Prostate gland (tissue), 2 donors: ENCODE results near the gene GRID2. TPM values are rescaled to one million over a fixed set of nuclear protein-coding genes. Genes with fewer than 3 reads are reported as not detected.

Source experiments
- DNase-seq: peaks from one replicate; pipeline ENCODE4 v3.0.0-alpha.2; 2019; ENCODE audit warnings: low spot score
- H3K27ac ChIP-seq, 2 donors: fragments of 200-600 bp; sonication (generic); 2 replicates each; pipeline ENCODE4 v1.5.1; 2017 to 2019
- H3K27me3 ChIP-seq: fragments of 200-600 bp; sonication (generic); replicated peaks from 2 replicates; pipeline ENCODE4 v1.5.1; 2019; ENCODE audit not compliant: insufficient read depth
- H3K36me3 ChIP-seq, 2 donors: fragments of 200-600 bp; sonication (generic); 1 replicate in 1 of 2; 2 replicates in 1 of 2; pipeline versions ENCODE4 v1.5.1 to v1.8.1; 2017 to 2019
- H3K4me1 ChIP-seq: fragments of 200-600 bp; sonication (generic); replicated peaks from 2 replicates; pipeline ENCODE4 v1.5.1; 2019
- H3K4me3 ChIP-seq, 2 donors: fragments of 200-600 bp; sonication (generic); 2 replicates each; pipeline ENCODE4 v1.5.1; 2017 to 2019
- H3K9me3 ChIP-seq: fragments of 200-600 bp; sonication (generic); 2 replicates; pipeline ENCODE4 v1.5.1; 2017
- POLR2A ChIP-seq: fragments of 450-650 bp; IDR thresholded peaks from one replicate; pipeline ENCODE4 v1.6.1; 2016; ENCODE audit warnings: antibody characterized with exemption, mild to moderate bottlenecking
- POLR2AphosphoS5 ChIP-seq: sonication (generic); formaldehyde crosslinking; IDR thresholded peaks from one replicate; pipeline ENCODE4 v1.6.1; 2017; ENCODE audit warnings: antibody characterized with exemption
- WGBS: methylation state at CpG from one replicate; pipeline ENCODE4 v1.1.5; 2018; 5-methylcytosine and 5-hydroxymethylcytosine counted together
- intact Hi-C: fragments of 100-400 bp; cut with DNase I; formaldehyde crosslinking; loops from one replicate; pipeline ENCODE4 v1.14.2; 2022
- total RNA-seq, 2 donors: library from RNA; depleted of rRNA; stranded (reverse); fragments of >200 nt; gene quantifications; one replicate each; pipeline ENCODE4 v1.1.0, GENCODE V29; 2016
- TF ChIP-seq, protein P1 (sequence below), 4 experiments: fragments of 200-600 bp in 2 of 4; fragments of 450-650 bp in 2 of 4; sonication (generic) in 2 of 4; IDR thresholded peaks; 1 replicate in 3 of 4; 2 replicates in 1 of 4; pipeline ENCODE4 v1.5.1; 2016 to 2019; ENCODE audit warnings: antibody characterized with exemption in 4 of 4, mild to moderate bottlenecking in 2 of 4, moderate library complexity in 2 of 4

The GRID2 gene
- total RNA-seq, 2 donors from 2014 or later = 0.09 to 11.0 TPM

DNA sequence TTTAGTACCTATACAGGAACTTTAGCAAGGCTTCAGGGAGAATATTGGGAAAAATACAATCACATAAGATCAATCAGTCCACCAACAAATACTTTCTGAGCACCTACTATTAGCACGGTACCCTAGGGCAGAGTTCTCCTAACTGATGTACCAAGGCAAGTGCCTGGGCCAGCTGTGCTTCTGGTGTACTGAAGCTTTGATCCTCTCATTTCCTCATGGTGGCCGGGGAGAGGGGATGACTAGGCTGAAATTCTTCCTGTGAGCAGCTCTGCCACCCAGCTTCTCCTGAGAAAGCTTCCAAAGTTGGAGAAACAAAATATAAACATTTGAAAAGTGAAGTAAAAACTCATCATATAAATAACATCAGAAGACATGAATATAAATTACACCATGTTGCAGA is 1475.5 kb downstream of the GRID2 start:
- intact Hi-C loops = no loop called here
- no peak for DNase-seq
- WGBS = 79% methylated on average over 2 of the region's 2 CpGs

DNA sequence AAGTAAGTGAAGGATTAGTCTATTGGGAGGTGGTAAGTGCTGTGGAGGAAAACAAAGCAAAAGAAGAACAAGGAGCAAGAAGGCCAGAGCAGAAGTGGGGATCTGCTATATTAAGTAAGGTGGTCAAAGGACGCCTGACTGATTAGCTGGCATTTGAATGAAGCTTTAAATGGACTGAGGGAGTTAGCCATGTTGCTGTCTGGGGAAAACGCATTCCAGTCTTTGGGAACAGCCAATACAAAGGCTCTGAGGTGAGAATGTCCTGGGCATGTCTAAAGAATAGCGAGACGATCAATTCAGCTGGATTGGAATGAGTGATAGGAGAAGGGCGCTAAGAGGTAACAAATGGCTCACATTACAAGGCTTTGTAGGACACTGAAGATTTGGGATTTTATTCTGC is 1476.3 kb downstream of the GRID2 start:
- intact Hi-C loops = no loop called here
- Histone ChIP-seq H3K4me1 (no peaks in the 10 kb centered on the region), H3K27ac (no peak overlapping the region), H3K4me3 (no peak overlapping the region), H3K36me3 (no peaks in the 10 kb centered on the region), H3K27me3 (no peaks in the 10 kb centered on the region), H3K9me3 (no peaks in the 10 kb centered on the region)
- TF ChIP-seq, protein P1, sequence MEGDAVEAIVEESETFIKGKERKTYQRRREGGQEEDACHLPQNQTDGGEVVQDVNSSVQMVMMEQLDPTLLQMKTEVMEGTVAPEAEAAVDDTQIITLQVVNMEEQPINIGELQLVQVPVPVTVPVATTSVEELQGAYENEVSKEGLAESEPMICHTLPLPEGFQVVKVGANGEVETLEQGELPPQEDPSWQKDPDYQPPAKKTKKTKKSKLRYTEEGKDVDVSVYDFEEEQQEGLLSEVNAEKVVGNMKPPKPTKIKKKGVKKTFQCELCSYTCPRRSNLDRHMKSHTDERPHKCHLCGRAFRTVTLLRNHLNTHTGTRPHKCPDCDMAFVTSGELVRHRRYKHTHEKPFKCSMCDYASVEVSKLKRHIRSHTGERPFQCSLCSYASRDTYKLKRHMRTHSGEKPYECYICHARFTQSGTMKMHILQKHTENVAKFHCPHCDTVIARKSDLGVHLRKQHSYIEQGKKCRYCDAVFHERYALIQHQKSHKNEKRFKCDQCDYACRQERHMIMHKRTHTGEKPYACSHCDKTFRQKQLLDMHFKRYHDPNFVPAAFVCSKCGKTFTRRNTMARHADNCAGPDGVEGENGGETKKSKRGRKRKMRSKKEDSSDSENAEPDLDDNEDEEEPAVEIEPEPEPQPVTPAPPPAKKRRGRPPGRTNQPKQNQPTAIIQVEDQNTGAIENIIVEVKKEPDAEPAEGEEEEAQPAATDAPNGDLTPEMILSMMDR (IDR thresholded peaks at IDR 0.05) = no peak
- no peak for TF ChIP-seq POLR2A
- no peak for DNase-seq
- WGBS = 90% methylated on average over 5 of the region's 5 CpGs

More for the DNA sequence above, 1475.5 kb downstream of the GRID2 start:
- TF ChIP-seq POLR2A = no peak
- no peak for TF ChIP-seq POLR2AphosphoS5
- TF ChIP-seq, protein P1 (IDR thresholded peaks at IDR 0.05) = no peak
- Histone ChIP-seq H3K27me3 (no peaks in the 10 kb centered on the region), H3K4me3 (no peak overlapping the region), H3K27ac (no peak overlapping the region), H3K9me3 (no peaks in the 10 kb centered on the region), H3K36me3 (no peaks in the 10 kb centered on the region), H3K4me1 (no peaks in the 10 kb centered on the region)

DNA sequence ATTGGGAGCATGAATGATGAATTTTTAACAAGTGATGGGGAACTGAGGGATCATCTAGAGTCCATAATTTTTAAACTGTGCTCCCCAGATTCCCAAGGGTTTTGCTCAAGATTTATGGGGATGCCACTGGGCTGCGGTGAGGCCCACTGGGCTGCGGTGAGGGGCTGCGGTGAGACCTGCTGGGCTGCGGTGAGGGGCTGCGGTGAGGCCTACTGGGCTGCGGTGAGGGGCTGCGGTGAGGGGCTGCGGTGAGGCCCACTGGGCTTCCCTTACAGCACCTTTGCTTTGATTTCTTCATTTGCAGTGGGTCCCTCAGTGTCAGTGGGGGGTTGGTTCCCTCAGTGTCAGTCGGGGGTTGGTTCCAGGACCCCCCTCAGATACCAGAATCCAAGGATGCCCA is 1477.4 kb downstream of the GRID2 start:
- WGBS = 90% methylated on average over 9 of the region's 9 CpGs
- no peak overlapping the region for H3K4me3 ChIP-seq
- no peak for DNase-seq
- H3K9me3 ChIP-seq = no peaks in the 10 kb centered on the region
- no peaks in the 10 kb centered on the region for H3K27me3 ChIP-seq
- no peak overlapping the region for H3K27ac ChIP-seq
- no peaks in the 10 kb centered on the region for H3K36me3 ChIP-seq
- no peaks in the 10 kb centered on the region for H3K4me1 ChIP-seq
- intact Hi-C loops = no loop called here
- TF ChIP-seq, protein P1 (IDR thresholded peaks at IDR 0.05) = no peak
- TF ChIP-seq POLR2A = no peak

DNA sequence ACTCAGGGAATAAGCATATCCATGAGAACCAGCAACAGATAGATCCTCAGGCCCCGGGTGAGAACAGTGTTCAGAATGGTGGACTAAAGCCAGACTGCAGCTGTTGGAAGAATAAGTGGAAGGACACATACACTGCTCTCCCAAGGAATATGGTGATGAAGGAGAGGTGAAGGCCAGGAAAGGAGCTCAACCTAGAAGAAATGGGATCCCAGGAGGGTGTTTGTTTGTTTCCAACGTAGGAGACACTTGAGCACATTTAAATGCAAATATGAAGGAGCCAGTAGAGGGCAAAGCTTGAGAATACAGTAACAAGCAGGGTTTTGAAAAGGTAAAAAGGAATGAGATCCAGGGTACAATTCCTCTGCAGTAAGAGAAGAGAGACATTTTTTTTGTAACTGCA is 1482.4 kb downstream of the GRID2 start:
- no peak for DNase-seq
- Histone ChIP-seq H3K27ac (no peak overlapping the region), H3K27me3 (no peaks in the 10 kb centered on the region), H3K4me3 (no peak overlapping the region), H3K36me3 (no peaks in the 10 kb centered on the region), H3K4me1 (no peaks in the 10 kb centered on the region), H3K9me3 (no peaks in the 10 kb centered on the region)
- intact Hi-C loops = no loop called here
- no peak for TF ChIP-seq POLR2AphosphoS5
- TF ChIP-seq POLR2A = no peak
- TF ChIP-seq, protein P1 (IDR thresholded peaks at IDR 0.05) = no peak
- 58% methylated on average over 2 of the region's 2 CpGs for WGBS

DNA sequence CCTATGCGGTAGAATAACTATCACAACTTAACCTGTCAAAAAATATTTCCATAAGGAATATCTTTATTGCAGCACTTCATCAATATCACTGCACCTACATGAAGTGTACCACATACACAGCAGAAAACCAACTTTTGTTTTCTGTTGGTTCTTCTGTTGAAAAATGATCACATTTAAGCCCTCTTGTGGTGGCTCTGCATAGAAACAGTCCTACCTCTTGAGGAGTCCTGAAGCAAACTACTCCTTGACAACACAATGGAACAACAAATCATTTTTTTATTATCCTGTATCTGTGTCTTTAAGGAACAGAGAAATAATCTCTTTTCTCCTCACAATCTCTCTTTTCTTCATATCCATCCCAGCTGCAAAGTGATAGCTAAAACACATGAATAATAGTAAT is 1484.9 kb downstream of the GRID2 start:
- Histone ChIP-seq H3K27me3 (no peaks in the 10 kb centered on the region), H3K36me3 (no peaks in the 10 kb centered on the region), H3K4me3 (no peak overlapping the region), H3K27ac (no peak overlapping the region), H3K9me3 (no peaks in the 10 kb centered on the region), H3K4me1 (no peaks in the 10 kb centered on the region)
- DNase-seq = no peak
- intact Hi-C loops = no loop called here
- WGBS = 94% methylated on average over 1 of the region's 1 CpG
- TF ChIP-seq, protein P1 (IDR thresholded peaks at IDR 0.05) = peak in 1 of 4 experiments; percentile 10
- TF ChIP-seq POLR2A (no peak), POLR2AphosphoS5 (no peak)
